HUES6 (cell line): ENCODE results near the gene PLA2G12A.

Source experiments
- H3K27ac ChIP-seq: 2 replicates; pipeline ENCODE4 v1.7.0; 2013; ENCODE audit warnings: low read depth, mild to moderate bottlenecking, low read length, inconsistent platforms
- H3K27me3 ChIP-seq: 2 replicates; pipeline ENCODE4 v1.6.1; 2013; ENCODE audit warnings: low read length; ENCODE audit not compliant: control insufficient read depth, insufficient read depth
- H3K36me3 ChIP-seq: 2 replicates; pipeline ENCODE4 v1.6.1; 2013; ENCODE audit warnings: low read length; ENCODE audit not compliant: control insufficient read depth, insufficient read depth
- H3K4me1 ChIP-seq: 2 replicates; pipeline ENCODE4 v1.6.1; 2013; ENCODE audit warnings: low read length; ENCODE audit not compliant: control insufficient read depth, insufficient read depth
- H3K4me3 ChIP-seq: 2 replicates; pipeline ENCODE4 v1.5.1; 2013; ENCODE audit warnings: low read depth, low read length
- H3K9ac ChIP-seq: one replicate; pipeline ENCODE4 v1.6.1; 2013; ENCODE audit warnings: mild to moderate bottlenecking, low read length
- H3K9me3 ChIP-seq: 2 replicates; pipeline ENCODE4 v1.6.1; 2013; ENCODE audit warnings: low read depth, low read length; ENCODE audit not compliant: control insufficient read depth, insufficient read depth

The PLA2G12A gene

DNA sequence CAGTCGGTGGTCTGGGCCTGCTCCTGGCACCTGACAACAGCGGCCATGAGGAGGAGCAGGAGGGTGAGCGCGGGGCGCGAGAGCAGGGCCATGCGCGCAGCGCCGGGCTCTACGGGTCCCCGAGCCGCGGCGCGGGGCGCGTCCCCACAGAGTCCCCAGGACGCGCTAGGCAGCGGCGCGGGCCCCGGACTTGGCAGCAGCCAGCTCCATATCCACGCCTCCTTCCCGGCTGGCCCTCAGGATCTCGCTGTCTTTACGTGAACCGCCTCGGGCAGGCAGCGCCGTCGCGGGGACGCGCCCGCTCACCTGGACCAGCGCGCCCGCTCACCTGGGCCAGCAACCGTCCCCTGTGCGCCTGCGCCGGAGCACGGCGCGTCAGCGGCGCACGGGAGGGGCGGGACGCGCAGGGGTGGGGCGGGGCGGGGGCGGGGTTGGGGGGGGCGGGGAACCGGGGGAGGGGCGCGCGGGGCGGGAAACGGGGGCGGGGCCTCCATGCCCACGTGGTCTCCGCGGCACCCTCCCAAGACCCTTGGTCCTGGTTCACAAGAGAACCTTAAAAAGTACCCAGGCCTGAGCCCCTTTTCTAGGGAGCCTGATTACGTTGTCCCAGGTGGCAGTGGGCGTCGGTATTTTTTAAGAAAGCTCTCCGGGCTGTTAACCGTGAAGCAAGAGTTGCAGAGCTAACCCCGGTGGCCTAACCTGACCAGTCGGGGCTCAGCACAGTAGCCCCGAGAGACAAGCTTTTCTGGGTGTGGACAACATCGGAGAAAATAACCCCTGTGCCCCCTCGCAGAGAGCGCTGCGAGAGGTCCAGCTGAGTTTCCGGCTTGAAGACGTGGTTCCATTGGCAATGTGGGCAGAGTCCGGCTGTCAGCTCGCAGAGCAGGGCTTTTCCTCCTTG, at the start of gene PLA2G12A:
Gene PLA2G12A (minus strand): TSS at position 353 of the 901 bp plus-strand sequence. CDS start 261 bp downstream, at position 92.
- H3K9me3 ChIP-seq = no peaks in the 10 kb centered on the region
- no peaks in the 10 kb centered on the region; the same call in 1 of the 2 replicates for H3K27me3 ChIP-seq
- H3K9ac ChIP-seq = peak within 1 kb of the TSS; percentile 82
- H3K4me1 ChIP-seq = peaks cover 9% of the 10 kb centered on the region
- peak within 1 kb of the TSS; percentile 67; the same call in 1 of the 2 replicates for H3K27ac ChIP-seq
- peak within 1 kb of the TSS; percentile 87 for H3K4me3 ChIP-seq
- H3K36me3 ChIP-seq = no peaks in the 10 kb centered on the region

DNA sequence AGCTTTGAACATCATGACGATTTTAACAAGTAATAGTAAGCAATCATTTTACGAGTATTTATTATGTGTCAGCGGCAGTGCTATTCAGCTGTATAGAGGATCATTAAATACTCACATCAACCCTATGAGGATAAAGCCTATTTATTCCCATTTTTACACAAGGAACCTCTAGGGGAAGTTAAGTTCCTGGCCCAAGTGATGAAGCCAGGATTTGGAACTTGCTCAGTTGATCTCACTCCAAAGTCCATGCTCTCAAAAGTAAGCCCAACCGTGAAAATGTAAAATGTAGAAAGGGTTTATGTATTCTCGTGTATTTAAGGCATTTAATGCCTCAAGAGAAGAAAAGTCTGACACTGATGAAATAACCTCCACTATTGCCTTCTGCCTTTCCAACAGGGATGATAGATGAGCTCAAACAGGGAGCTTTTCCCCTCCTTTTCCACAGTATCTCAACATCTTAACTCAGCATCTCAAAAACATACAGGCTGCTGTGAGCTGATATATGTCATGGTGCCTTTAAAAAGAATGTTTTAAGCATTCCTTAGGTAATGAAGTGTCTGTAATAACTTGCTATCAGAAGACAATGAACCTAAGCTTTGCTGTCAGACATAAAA, 35.0 kb upstream of the PLA2G12A start:
- Histone ChIP-seq H3K36me3 (no peaks in the 10 kb centered on the region), H3K27ac (no peak overlapping the region), H3K9ac (no peak overlapping the region), H3K27me3 (0 out of 2 replicates have a peak, but pooled peaks cover 4% of the 10 kb centered on the region), H3K4me1 (no peaks in the 10 kb centered on the region), H3K4me3 (no peak overlapping the region), H3K9me3 (no peaks in the 10 kb centered on the region)

DNA sequence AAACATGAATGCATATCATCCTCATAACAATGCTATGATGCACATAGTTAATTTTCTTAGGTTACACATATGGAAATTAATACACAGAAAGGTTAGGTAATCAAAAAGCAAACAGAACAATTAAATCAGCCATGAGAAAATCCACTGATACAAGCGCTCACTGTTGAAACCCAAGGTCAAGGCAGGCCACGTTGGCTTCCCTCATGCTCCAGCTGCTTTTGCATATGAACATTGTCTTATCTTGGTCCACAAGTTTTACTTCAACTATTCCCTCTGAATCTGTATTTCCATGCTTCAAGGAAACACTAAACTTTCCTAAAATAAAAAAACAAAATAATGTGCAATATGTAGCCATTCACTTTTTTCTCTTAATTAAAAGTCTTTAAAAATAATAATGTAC, 34.5 kb upstream of the PLA2G12A start:
- H3K9ac ChIP-seq = no peak overlapping the region

DNA sequence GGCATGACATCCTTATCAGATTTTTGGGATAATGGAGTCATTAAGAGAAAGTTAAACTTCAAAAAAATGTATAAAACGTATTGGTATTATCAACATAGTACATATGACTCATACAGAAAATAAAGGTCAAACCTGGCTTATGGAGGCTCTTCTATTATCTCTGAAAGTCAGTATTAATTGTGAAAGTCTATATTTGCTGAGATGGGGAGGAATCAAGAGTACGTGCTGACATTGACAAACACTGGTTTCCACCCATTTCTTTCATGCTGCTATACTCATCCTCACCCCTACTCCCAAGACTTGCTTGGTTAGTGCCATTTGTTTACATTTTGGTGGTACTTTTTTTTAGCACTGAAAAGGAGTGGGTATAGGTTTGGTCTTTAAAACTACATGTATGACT, 30.8 kb upstream of the PLA2G12A start:
- Histone ChIP-seq H3K4me3 (no peak overlapping the region), H3K36me3 (no peaks in the 10 kb centered on the region), H3K27me3 (no peaks in the 10 kb centered on the region), H3K4me1 (no peaks in the 10 kb centered on the region), H3K9ac (no peak overlapping the region), H3K9me3 (no peaks in the 10 kb centered on the region), H3K27ac (no peak overlapping the region)

More for the DNA sequence above, 34.5 kb upstream of the PLA2G12A start:
- Histone ChIP-seq H3K36me3 (no peaks in the 10 kb centered on the region), H3K27me3 (no peaks in the 10 kb centered on the region), H3K27ac (no peak overlapping the region), H3K4me3 (no peak overlapping the region), H3K4me1 (no peaks in the 10 kb centered on the region), H3K9me3 (no peaks in the 10 kb centered on the region)

DNA sequence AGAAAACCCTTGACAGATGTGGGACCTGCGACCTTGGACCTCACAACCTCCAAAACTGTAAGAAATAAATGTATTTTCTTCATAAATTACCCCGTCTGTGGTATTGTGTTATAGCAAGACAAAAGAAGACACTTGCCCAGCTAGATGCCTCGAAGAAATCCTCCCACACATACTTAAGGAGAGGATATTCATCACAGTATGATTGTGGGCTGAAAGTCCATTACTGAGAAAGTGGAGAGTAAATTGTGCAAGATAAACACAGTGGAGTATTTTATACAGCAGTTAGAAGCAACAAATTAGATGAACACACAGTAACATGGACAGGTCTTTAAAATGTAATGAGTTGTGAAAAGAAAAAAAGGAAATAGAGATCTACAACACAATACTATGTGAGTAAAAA, 25.8 kb upstream of the PLA2G12A start:
- Histone ChIP-seq H3K9me3 (no peaks in the 10 kb centered on the region), H3K27ac (no peak overlapping the region), H3K36me3 (no peaks in the 10 kb centered on the region), H3K27me3 (no peaks in the 10 kb centered on the region), H3K4me1 (no peaks in the 10 kb centered on the region), H3K4me3 (no peak overlapping the region), H3K9ac (no peak overlapping the region)

DNA sequence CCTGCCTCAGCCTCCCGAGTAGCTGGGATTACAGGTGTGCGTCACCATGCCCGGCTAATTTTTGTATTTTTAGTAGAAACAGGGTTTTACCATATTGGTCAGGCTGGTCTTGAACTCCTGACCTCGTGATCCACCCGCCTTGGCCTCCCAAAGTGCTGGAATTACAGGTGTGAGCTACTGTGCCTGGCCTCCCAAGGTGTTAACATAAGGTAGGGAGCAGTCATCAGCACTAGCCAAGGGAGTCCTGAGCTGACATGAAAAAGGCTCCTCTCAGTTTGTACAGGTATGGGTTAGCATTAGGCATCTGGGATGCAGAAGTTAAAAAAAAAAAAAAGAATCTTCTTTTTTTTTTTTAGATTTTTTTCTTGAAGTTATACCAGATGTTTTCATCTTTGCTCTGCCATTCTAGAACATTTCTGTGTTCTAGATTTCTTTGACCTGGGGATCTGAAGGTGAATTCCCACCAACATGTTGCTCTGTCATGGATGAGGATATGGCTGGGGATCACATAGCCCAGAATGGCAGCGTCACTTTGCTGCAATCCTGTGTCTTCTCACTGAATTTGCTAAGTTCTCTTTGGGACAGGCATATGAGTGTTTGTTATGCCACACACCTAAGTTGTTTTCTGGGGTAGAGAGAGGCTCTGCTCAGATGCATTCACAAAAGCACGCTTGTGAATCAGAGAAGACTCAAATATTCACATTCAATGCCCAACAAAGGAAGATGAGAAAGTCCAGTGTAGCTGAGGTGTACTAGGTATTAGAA, 24.4 kb upstream of the PLA2G12A start:
- H3K36me3 ChIP-seq = no peaks in the 10 kb centered on the region
- H3K4me3 ChIP-seq = no peak overlapping the region
- no peak overlapping the region for H3K9ac ChIP-seq
- H3K9me3 ChIP-seq = no peaks in the 10 kb centered on the region
- H3K27ac ChIP-seq = no peak overlapping the region
- no peaks in the 10 kb centered on the region for H3K27me3 ChIP-seq
- H3K4me1 ChIP-seq = no peaks in the 10 kb centered on the region

DNA sequence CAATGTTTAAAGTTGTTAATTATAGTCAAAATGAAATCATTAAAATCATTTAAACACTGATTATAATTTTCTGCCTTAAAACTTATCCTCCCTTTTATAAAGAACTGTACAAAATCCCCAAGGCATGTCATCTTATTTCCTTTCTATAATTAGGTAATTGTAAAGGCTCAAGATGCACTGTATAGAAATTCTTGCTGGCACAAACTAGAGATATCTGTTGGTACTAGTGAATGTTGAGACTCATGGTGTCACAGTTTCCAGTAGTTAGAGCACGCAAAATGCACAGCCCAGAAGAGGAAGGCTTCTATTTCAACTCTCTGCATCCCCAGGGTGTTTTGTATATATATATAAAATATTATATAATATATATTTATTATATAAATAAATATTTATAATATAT, 22.7 kb upstream of the PLA2G12A start:
- H3K9me3 ChIP-seq = no peaks in the 10 kb centered on the region
- H3K4me3 ChIP-seq = no peak overlapping the region
- no peak overlapping the region for H3K9ac ChIP-seq
- no peaks in the 10 kb centered on the region for H3K27me3 ChIP-seq
- no peaks in the 10 kb centered on the region for H3K36me3 ChIP-seq
- H3K27ac ChIP-seq = no peak overlapping the region
- H3K4me1 ChIP-seq = no peaks in the 10 kb centered on the region

DNA sequence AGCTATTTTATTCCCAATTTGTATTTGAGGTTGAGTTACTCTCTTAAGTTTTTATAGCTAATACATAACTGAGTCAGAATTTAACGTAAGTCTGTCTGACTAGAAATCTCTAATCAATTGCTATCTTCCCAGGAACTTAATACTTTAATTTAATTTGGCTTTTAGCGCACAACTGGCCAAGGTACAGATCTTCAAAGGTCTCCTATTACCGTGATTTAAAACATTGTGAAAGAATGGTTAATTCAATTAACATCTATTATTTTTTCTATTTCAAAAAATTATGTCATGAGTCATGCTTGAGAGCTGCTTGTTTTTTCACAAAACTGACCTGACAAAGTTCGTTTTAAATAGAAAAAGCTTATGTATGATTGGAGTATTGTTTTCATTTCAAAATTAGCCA, 22.0 kb upstream of the PLA2G12A start:
- H3K36me3 ChIP-seq = no peaks in the 10 kb centered on the region
- H3K9ac ChIP-seq = no peak overlapping the region
- no peaks in the 10 kb centered on the region for H3K4me1 ChIP-seq
- H3K9me3 ChIP-seq = no peaks in the 10 kb centered on the region
- H3K27me3 ChIP-seq = no peaks in the 10 kb centered on the region
- no peak overlapping the region for H3K4me3 ChIP-seq
- no peak overlapping the region for H3K27ac ChIP-seq

DNA sequence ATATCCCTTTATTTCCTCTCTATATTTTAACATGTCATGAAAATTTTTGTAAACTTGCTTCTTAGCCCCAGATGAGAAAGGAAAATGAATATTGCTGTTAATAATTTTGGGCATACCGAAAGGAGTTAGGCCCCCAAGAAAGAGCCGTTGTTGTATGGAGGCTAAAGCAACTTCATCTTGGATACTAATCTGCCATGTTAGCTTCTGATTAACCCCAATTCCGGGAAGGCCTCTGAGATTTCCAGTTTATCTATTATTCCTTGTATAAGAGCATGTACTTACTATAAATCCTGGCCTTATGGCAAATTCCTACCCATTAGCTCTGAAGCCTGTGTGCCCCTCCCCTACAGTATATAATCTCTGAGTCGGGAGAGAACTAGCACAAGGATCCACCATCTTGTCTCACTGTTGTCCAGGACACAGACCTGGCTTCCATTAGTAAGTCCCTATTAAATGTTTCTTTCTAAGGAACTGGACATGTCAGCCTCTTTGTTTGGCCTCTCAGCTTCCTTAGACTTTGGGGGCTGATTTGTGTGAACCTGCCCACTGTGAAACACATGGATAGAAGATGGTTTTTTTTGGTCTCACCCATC, 20.9 kb upstream of the PLA2G12A start:
- Histone ChIP-seq H3K27ac (no peak overlapping the region), H3K9ac (no peak overlapping the region), H3K4me3 (no peak overlapping the region), H3K36me3 (no peaks in the 10 kb centered on the region), H3K4me1 (no peaks in the 10 kb centered on the region), H3K27me3 (no peaks in the 10 kb centered on the region), H3K9me3 (no peaks in the 10 kb centered on the region)

DNA sequence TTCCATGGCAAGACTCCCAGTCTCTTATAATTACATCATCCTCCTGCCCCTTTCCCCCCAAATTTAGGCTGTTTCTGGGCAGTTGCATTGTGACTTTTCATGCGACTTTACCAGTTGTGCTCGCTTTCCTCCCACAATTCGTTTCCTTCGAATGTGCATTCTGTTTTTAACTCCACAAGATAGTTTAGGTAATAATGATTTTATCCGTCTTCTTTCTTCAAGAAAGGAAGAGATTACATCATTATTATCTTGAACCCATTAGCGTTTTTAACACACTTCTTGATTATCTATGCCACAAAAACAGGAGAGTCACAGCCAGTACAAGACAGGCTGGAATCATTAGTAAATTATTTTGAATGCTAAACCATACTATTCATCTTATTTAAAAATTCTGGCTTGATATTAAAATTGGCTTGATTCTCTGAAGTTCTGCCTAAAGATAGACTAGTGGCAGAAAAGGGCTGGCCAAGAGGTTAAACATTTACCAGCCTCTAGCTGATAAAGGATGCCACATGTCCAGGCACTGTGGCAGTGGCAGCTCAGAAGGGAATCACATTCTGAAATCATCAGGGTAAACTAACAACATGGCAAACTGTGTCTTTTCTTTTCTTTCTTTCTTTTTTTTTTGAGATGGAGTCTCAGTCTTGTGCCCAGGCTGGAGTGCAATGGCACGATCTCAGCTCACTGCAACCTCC, 19.7 kb upstream of the PLA2G12A start:
- Histone ChIP-seq H3K4me3 (no peak overlapping the region), H3K9ac (no peak overlapping the region), H3K4me1 (no peaks in the 10 kb centered on the region), H3K36me3 (no peaks in the 10 kb centered on the region), H3K9me3 (no peaks in the 10 kb centered on the region), H3K27ac (no peak overlapping the region), H3K27me3 (no peaks in the 10 kb centered on the region)
